H1 (cell line): ENCODE measurements around the gene SH2B3. TPM values are rescaled to one million over a fixed set of nuclear protein-coding genes. Genes with fewer than 3 reads are reported as not detected.
A peak's percentile ranks its signal among the peaks of the same experiment; 100 is the strongest.

Experiments used
- CTCF ChIA-PET: fragments of 300-600 bp; sonication (Branson Sonifier 250); formaldehyde crosslinking; loops from one replicate; lab custom pipeline; 2021; ENCODE audit not compliant: partially characterized antibody; lab: Charles Lee
- POLR2A ChIA-PET: fragments of 300-600 bp; sonication (Branson Sonifier 250); formaldehyde crosslinking; loops from one replicate; lab custom pipeline; 2021; ENCODE audit warnings: inconsistent platforms; ENCODE audit not compliant: partially characterized antibody; lab: Charles Lee
- DNase-seq, 2 experiments: peaks; one replicate each; pipeline versions ENCODE4 v3.0.0 to v3.0.0-alpha.2; 2010 to 2022; ENCODE audit warnings: low spot score in 2 of 2, low read depth in 1 of 2, mixed read lengths in 1 of 2
- FAIRE-seq: peaks from 2 replicates; lab custom pipeline; 2011; peaks lifted over from hg19 to GRCh38; lab: Jason Lieb, UNC
- H2AFZ ChIP-seq: 2 replicates; pipeline ENCODE4 v1.8.1; 2012; ENCODE audit warnings: low read length, inconsistent platforms
- H2AK5ac ChIP-seq: 2 replicates; pipeline ENCODE4 v1.6.1; 2013; ENCODE audit warnings: low read depth, low read length
- H2BK120ac ChIP-seq: replicated peaks from 2 replicates; pipeline ENCODE3; 2013; ENCODE audit warnings: low read depth, low read length, inconsistent platforms
- H2BK12ac ChIP-seq: 2 replicates; pipeline ENCODE4 v1.6.1; 2013; ENCODE audit warnings: low read depth, low read length
- H2BK15ac ChIP-seq: 2 replicates; pipeline ENCODE4 v1.6.1; 2013; ENCODE audit warnings: low read length
- H2BK20ac ChIP-seq: 2 replicates; pipeline ENCODE4 v1.6.1; 2013; ENCODE audit warnings: low read length
- H2BK5ac ChIP-seq: 2 replicates; pipeline ENCODE4 v1.6.1; 2013; ENCODE audit warnings: low read depth, low read length
- H3K14ac ChIP-seq: 2 replicates; pipeline ENCODE4 v1.6.1; 2013; ENCODE audit warnings: inconsistent platforms; ENCODE audit not compliant: insufficient read length
- H3K18ac ChIP-seq: 2 replicates; pipeline ENCODE4 v1.6.1; 2013; ENCODE audit warnings: low read length; ENCODE audit errors: extremely low read depth
- H3K23ac ChIP-seq: 2 replicates; pipeline ENCODE4 v1.6.1; 2013; ENCODE audit warnings: inconsistent platforms; ENCODE audit not compliant: insufficient read length
- H3K23me2 ChIP-seq: 2 replicates; pipeline ENCODE4 v1.6.1; 2013; ENCODE audit warnings: low read depth, low read length
- H3K27ac ChIP-seq: 2 replicates; pipeline ENCODE4 v1.6.1; 2011; ENCODE audit warnings: low read depth, low read length, inconsistent platforms
- H3K27me3 ChIP-seq, 4 experiments: replicated peaks in 1 of 4; 1 replicate in 1 of 4; 2 replicates in 3 of 4; pipeline versions ENCODE4 v1.6.1 to v1.8.1; 2011 to 2013; ENCODE audit warnings: low read length in 3 of 4, mild to moderate bottlenecking in 3 of 4, inconsistent platforms in 2 of 4, mixed read lengths in 2 of 4, moderate library complexity in 1 of 4; ENCODE audit not compliant: control insufficient read depth in 3 of 4, insufficient read depth in 3 of 4; ENCODE audit errors: extremely low read depth in 1 of 4
- H3K36me3 ChIP-seq, 4 experiments: 2 replicates each; pipeline versions ENCODE4 v1.6.1 to v1.8.1; 2011 to 2013; ENCODE audit warnings: mild to moderate bottlenecking in 4 of 4, low read length in 3 of 4, moderate library complexity in 2 of 4, control low read depth in 1 of 4, inconsistent platforms in 1 of 4; ENCODE audit not compliant: insufficient read depth in 4 of 4, control insufficient read depth in 2 of 4
- H3K4ac ChIP-seq: replicated peaks from 2 replicates; pipeline ENCODE3; 2013; ENCODE audit warnings: low read length, low read depth, mixed read lengths, inconsistent platforms; ENCODE audit not compliant: insufficient read length
- H3K4me1 ChIP-seq, 4 experiments: replicated peaks in 1 of 4; 1 replicate in 1 of 4; 2 replicates in 3 of 4; pipeline versions ENCODE4 v1.6.1 to v1.8.1; 2011 to 2013; ENCODE audit warnings: low read length in 3 of 4, inconsistent platforms in 2 of 4, mixed read lengths in 1 of 4; ENCODE audit not compliant: insufficient read depth in 4 of 4, control insufficient read depth in 3 of 4
- H3K4me2 ChIP-seq, 2 experiments: 2 replicates each; pipeline versions ENCODE4 v1.6.1 to v1.8.1; 2011 to 2013; ENCODE audit warnings: low read depth in 2 of 2, low read length in 2 of 2, control low read depth in 1 of 2, inconsistent platforms in 1 of 2, mild to moderate bottlenecking in 1 of 2; ENCODE audit not compliant: insufficient read depth in 1 of 2
- H3K4me3 ChIP-seq, 4 experiments: fragments of 200-600, 300-600 bp in 1 of 4; sonication (generic), shearing (Covaris generic), sonication (Bioruptor Twin) in 1 of 4; 2 replicates each; pipeline versions ENCODE4 v1.5.1 to v1.8.1; 2011 to 2016; ENCODE audit warnings: low read length in 4 of 4, low read depth in 3 of 4, control low read depth in 2 of 4, inconsistent platforms in 2 of 4, mild to moderate bottlenecking in 2 of 4, mixed read lengths in 1 of 4, moderate library complexity in 1 of 4; ENCODE audit not compliant: insufficient read depth in 2 of 4; ENCODE audit errors: extremely low read depth in 1 of 4
- H3K56ac ChIP-seq: replicated peaks from 2 replicates; pipeline ENCODE3; 2013; ENCODE audit warnings: low read depth, mild to moderate bottlenecking, mixed read lengths, low read length, inconsistent platforms; ENCODE audit not compliant: insufficient read length
- H3K79me1 ChIP-seq: 2 replicates; pipeline ENCODE4 v1.6.1; 2013; ENCODE audit warnings: low read depth, low read length, control low read depth
- H3K79me2 ChIP-seq, 2 experiments: 2 replicates each; pipeline versions ENCODE4 v1.6.1 to v1.8.1; 2012 to 2013; ENCODE audit warnings: low read length in 2 of 2, mild to moderate bottlenecking in 2 of 2, inconsistent platforms in 1 of 2; ENCODE audit not compliant: insufficient read depth in 2 of 2, control insufficient read depth in 1 of 2
- H3K9ac ChIP-seq, 4 experiments: replicated peaks in 1 of 4; 1 replicate in 1 of 4; 2 replicates in 3 of 4; pipeline versions ENCODE4 v1.6.1 to v1.8.1; 2011 to 2013; ENCODE audit warnings: low read depth in 3 of 4, low read length in 3 of 4, control low read depth in 2 of 4, mild to moderate bottlenecking in 2 of 4, moderate library complexity in 2 of 4, inconsistent platforms in 1 of 4; ENCODE audit errors: extremely low read depth in 1 of 4
- H3K9me3 ChIP-seq, 2 experiments: 2 replicates each; pipeline versions ENCODE4 v1.6.1 to v1.8.1; 2012 to 2013; ENCODE audit warnings: mild to moderate bottlenecking in 2 of 2, moderate library complexity in 2 of 2, control low read depth in 1 of 2, inconsistent platforms in 1 of 2, low read depth in 1 of 2, low read length in 1 of 2, mixed read lengths in 1 of 2; ENCODE audit not compliant: insufficient read depth in 2 of 2
- H4K20me1 ChIP-seq, 2 experiments: replicated peaks in 1 of 2; 2 replicates each; pipeline versions ENCODE3 to v1.8.1; 2011 to 2013; ENCODE audit warnings: inconsistent platforms in 2 of 2, low read length in 2 of 2, mild to moderate bottlenecking in 1 of 2; ENCODE audit not compliant: insufficient read depth in 2 of 2, control insufficient read depth in 1 of 2
- H4K5ac ChIP-seq: 2 replicates; pipeline ENCODE4 v1.6.1; 2013; ENCODE audit warnings: low read length, low read depth, mixed read lengths, inconsistent platforms; ENCODE audit not compliant: insufficient read length
- H4K8ac ChIP-seq: 2 replicates; pipeline ENCODE4 v1.8.0; 2013; ENCODE audit warnings: mild to moderate bottlenecking, moderate library complexity, low read length, inconsistent platforms; ENCODE audit not compliant: insufficient read depth; ENCODE audit errors: extremely low read depth
- H4K91ac ChIP-seq: replicated peaks from 2 replicates; pipeline ENCODE3; 2013; ENCODE audit warnings: low read length, mixed read lengths, inconsistent platforms; ENCODE audit not compliant: insufficient read length
- CBX5 ChIP-seq: fragments of 300-800, 300-1000 bp; sonication (generic); IDR thresholded peaks from 2 replicates; pipeline ENCODE4 v1.7.1; 2016; ENCODE audit warnings: antibody characterized with exemption, low read length, low read depth
- CEBPB ChIP-seq: IDR thresholded peaks from 2 replicates; pipeline ENCODE4 v1.6.1; 2012; ENCODE audit warnings: low read depth, low read length
- CTBP2 ChIP-seq: IDR thresholded peaks from 2 replicates; pipeline ENCODE4 v1.7.0; 2011; ENCODE audit warnings: borderline replicate concordance, mild to moderate bottlenecking, moderate library complexity, mixed read lengths, low read length; ENCODE audit not compliant: insufficient read depth, insufficient read length
- EGR1 ChIP-seq: IDR thresholded peaks from 2 replicates; pipeline ENCODE4 v1.6.1; 2011; ENCODE audit warnings: low read depth, low read length, borderline replicate concordance
- HDAC6 ChIP-seq: IDR thresholded peaks from one replicate; pipeline ENCODE4 v1.7.1; 2012; ENCODE audit warnings: low read depth, mild to moderate bottlenecking, inconsistent platforms, low read length, moderate library complexity
- RFX5 ChIP-seq: IDR thresholded peaks from 2 replicates; pipeline ENCODE4 v1.6.1; 2011; ENCODE audit warnings: low read depth, low read length, improper control_type of control experiment, borderline replicate concordance
- SIRT6 ChIP-seq: IDR thresholded peaks from one replicate; pipeline ENCODE4 v1.7.1; 2012; ENCODE audit warnings: low read length, inconsistent platforms
- SP4 ChIP-seq: IDR thresholded peaks from 2 replicates; pipeline ENCODE4 v1.6.1; 2012; ENCODE audit warnings: low read length, inconsistent platforms
- TAF1 ChIP-seq: IDR thresholded peaks from 2 replicates; pipeline ENCODE4 v1.6.1; 2011; ENCODE audit warnings: mild to moderate bottlenecking, low read depth, low read length
- WGBS, 2 experiments: shearing (Covaris generic) in 1 of 2; methylation state at CpG; one replicate each; pipeline versions ENCODE4 v1.1.6 to v1.1.7; 2013 to 2015; ENCODE audit warnings: low lambda C conversion rate in 2 of 2, mixed read lengths in 2 of 2, inconsistent platforms in 1 of 2, low coverage in 1 of 2, missing lambda C conversion rate in 1 of 2; ENCODE audit not compliant: insufficient replicate concordance in 2 of 2, insufficient coverage in 1 of 2, insufficient read length in 1 of 2; ENCODE audit errors: extremely low coverage in 1 of 2, missing lambda C conversion rate in 1 of 2; 5-methylcytosine and 5-hydroxymethylcytosine counted together
- polyA plus RNA-seq, 7 experiments: library from polyadenylated mRNA; depleted of rRNA in 3 of 7; stranded (reverse) in 5 of 7; unstranded in 2 of 7; fragments of >200 nt in 5 of 7; fragments of 200-250 nt in 2 of 7; gene quantifications; 1 replicate in 5 of 7; 2 replicates in 1 of 7; 4 replicates in 1 of 7; pipeline versions ENCODE4 v1.2.1 to v1.2.3, GENCODE V29; 2011 to 2013; ENCODE audit warnings: missing spikeins in 2 of 7, mixed read lengths in 2 of 7
- total RNA-seq: library from RNA; stranded (reverse); fragmentation: NEBNext Ultra II Directional; extraction: Animal tissue kit (Norgen Biotek cat#: 25700); gene quantifications from 2 replicates; pipeline ENCODE4 v1.2.1, GENCODE V29; 2021
- TF ChIP-seq, protein P1 (sequence below): IDR thresholded peaks from 2 replicates; pipeline ENCODE4 v1.6.1; 2011; ENCODE audit warnings: low read depth, mild to moderate bottlenecking, low read length; ENCODE audit not compliant: insufficient read depth
- TF ChIP-seq, protein P2 (sequence below): IDR thresholded peaks from 2 replicates; pipeline ENCODE4 v1.6.1; 2011; ENCODE audit warnings: low read length, improper control_type of control experiment

The SH2B3 gene
- total and polyA plus RNA-seq, 2 of the 8 experiments (the other 6 are each of a cell fraction or from before 2014, with no cell fraction given): 20.8 to 34.1 TPM

DNA sequence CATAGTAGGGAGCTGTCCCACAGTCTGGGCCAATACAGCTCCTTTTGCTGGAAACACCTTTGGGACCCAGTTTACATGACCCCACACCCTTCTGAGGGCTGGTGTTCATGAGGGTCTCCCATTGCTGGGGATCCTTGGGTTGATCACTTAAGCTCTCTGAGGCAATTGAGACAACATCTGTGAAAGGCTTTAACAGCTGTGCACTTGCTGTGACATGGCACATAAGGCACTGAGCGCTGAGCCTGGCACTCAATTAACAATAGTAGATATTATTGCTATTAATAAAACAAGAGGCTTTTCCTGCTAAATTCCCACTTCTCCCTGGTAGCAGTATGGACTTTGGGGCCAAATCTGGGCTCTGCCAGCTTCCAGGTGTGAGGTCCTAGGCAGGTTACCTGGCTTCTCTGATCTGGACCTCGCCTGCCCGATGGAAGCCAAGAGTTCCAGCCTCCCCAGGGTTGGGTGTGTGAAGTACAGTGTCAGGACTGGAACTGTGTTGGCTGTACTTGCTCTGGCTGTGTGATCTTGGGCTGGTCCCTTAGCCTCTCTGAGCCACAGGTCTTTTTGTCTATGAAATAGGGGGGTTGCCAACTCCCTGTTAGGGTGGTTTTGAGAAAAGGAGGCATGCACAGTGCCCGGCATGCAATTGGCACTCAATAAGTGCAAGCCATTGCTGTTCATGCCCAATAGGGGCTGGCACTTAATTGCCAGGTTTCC is 3.1 kb downstream of the SH2B3 start:
- H3K27me3 ChIP-seq: no peaks in the 10 kb centered on the region
- no peak overlapping the region for H2BK15ac ChIP-seq
- H4K91ac ChIP-seq: peak overlapping the region; percentile 27
- no peak overlapping the region for H3K9ac ChIP-seq
- ChIA-PET CTCF (interaction anchor here (0.8 to 22.8 kb wide), 4 partner anchors 12 to 40 kb away, joined by 3 to 838 read pairs (median 8); no protein-coding TSS in a partner anchor), POLR2A (interaction anchor here (0.7 to 4.3 kb wide), 11 partner anchors 10 to 43 kb away, joined by 3 to 29 read pairs (median 5); no protein-coding TSS in a partner anchor)
- H4K20me1 ChIP-seq: peaks cover 16 to 24% of the 10 kb centered on the region in 2 experiments
- 87% methylated on average over 4 of the region's 4 CpGs; no CpG with 5 or more reads in 1 of the 2 experiments for WGBS, 2 experiments
- H3K56ac ChIP-seq: no peak overlapping the region
- H3K27ac ChIP-seq: no peak overlapping the region
- H2AK5ac ChIP-seq: no peak overlapping the region; the same call in 1 of the 2 replicates
- peaks cover 26 to 70% (median 49%) of the 10 kb centered on the region in 4 experiments for H3K4me1 ChIP-seq
- H3K4me3 ChIP-seq: no peak overlapping the region
- H3K79me2 ChIP-seq: peaks cover 36 to 75% of the 10 kb centered on the region in 2 experiments
- no peak overlapping the region for H4K8ac ChIP-seq
- peaks cover 11% of the 10 kb centered on the region; the same call in 1 of the 2 replicates for H3K23me2 ChIP-seq
- H3K9me3 ChIP-seq: no peaks in the 10 kb centered on the region
- no peak for FAIRE-seq
- H4K5ac ChIP-seq: no peak overlapping the region
- H2BK120ac ChIP-seq: no peak overlapping the region
- peak overlapping the region; percentile 40 for H2BK12ac ChIP-seq
- no peak overlapping the region for H3K14ac ChIP-seq
- H3K4me2 ChIP-seq: no peak overlapping the region; a peak in 1 of 4 replicates
- no peaks in the 10 kb centered on the region for H3K36me3 ChIP-seq
- no peak overlapping the region for H2BK20ac ChIP-seq
- no peak overlapping the region; the same call in 1 of the 2 replicates for H3K18ac ChIP-seq
- peak overlapping the region; percentile 68; the same call in 1 of the 2 replicates for H2BK5ac ChIP-seq
- no peak overlapping the region for H3K4ac ChIP-seq
- DNase-seq: no peak
- no peak overlapping the region for H2AFZ ChIP-seq
- H3K23ac ChIP-seq: no peak overlapping the region
- H3K79me1 ChIP-seq: peaks cover 14% of the 10 kb centered on the region
- TF ChIP-seq HDAC6: no peak
- TF ChIP-seq, protein P1, sequence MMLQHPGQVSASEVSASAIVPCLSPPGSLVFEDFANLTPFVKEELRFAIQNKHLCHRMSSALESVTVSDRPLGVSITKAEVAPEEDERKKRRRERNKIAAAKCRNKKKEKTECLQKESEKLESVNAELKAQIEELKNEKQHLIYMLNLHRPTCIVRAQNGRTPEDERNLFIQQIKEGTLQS: no peak
- TF ChIP-seq CEBPB: no peak
- no peak for TF ChIP-seq CBX5
- TF ChIP-seq SIRT6: no peak
- TF ChIP-seq EGR1: no peak
- no peak for TF ChIP-seq RFX5
- TF ChIP-seq, protein P2, sequence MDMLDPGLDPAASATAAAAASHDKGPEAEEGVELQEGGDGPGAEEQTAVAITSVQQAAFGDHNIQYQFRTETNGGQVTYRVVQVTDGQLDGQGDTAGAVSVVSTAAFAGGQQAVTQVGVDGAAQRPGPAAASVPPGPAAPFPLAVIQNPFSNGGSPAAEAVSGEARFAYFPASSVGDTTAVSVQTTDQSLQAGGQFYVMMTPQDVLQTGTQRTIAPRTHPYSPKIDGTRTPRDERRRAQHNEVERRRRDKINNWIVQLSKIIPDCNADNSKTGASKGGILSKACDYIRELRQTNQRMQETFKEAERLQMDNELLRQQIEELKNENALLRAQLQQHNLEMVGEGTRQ: no peak
- no peak for TF ChIP-seq CTBP2
- no peak for TF ChIP-seq TAF1
- TF ChIP-seq SP4: no peak
